GM23248 (cell line): ENCODE measurements around the gene PPHLN1.

Experiments used
- EZH2 ChIP-seq: fragments of 200-600 bp; sonication (generic); IDR thresholded peaks from 2 replicates; pipeline ENCODE4 v1.6.1; 2018; ENCODE audit warnings: antibody characterized with exemption, mild to moderate bottlenecking; ENCODE audit not compliant: insufficient read depth, poor library complexity, severe bottlenecking
- EZH2phosphoT487 ChIP-seq: fragments of 200-600 bp; sonication (generic); IDR thresholded peaks from 2 replicates; pipeline ENCODE4 v1.6.1; 2018; ENCODE audit warnings: antibody characterized with exemption, moderate library complexity, mild to moderate bottlenecking, low read depth; ENCODE audit not compliant: insufficient read depth

- no peak for TF ChIP-seq EZH2
- TF ChIP-seq EZH2phosphoT487, result no peak
Measured at GRCh38 chr12:42490261-42490842, 164.4 kb downstream of the PPHLN1 start.
